GM21526 (cell line): ENCODE data around the gene GLP1R.

Source experiments
- ATAC-seq: cut with Tn5 transposase; IDR thresholded peaks from one replicate; pipeline ENCODE4 v1.9.1; 2021; ENCODE audit warnings: moderate library complexity; ENCODE audit not compliant: unreplicated experiment, low FRiP score

Gene GLP1R

DNA sequence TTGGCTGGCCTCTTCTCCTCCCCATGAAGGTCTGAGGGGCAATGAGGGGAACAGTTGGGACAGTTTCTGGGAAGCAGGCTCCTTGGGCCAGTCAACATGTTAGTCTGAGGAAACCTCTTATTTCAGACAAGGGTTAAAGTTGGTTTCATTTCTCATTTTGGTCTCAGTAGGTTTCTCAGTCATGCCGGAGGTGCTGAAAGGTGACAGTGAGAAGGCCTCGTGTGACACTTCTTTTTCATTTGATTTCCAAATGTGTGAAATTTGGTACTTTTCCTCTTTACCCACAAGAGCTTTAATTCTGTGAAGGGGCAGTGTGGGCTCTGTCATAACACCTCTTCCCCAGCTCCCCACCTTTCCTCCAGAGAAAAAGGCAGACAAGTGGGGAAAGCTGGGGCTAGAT, 7.5 kb upstream of the GLP1R start:
- no peak for ATAC-seq

DNA sequence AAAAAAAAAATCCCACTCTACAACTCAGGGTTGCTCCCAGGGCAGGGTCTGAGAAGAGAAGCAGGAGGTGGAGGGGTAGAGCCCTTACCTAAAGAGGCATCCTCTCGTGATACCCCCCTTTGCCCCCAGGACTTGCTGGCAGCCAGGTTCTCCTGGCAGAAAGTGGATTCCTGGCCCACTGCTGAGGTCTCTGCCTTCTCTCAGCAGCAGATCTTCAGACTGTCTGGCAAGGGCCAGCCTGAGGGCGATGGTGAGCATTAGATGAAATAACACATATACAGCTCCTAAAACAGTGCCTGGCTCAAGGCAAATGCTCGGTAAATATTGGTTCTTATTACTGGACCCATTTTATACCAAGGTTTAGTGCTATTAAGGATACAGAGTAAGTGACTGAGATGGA, 4.8 kb upstream of the GLP1R start:
- ATAC-seq, result no peak

DNA sequence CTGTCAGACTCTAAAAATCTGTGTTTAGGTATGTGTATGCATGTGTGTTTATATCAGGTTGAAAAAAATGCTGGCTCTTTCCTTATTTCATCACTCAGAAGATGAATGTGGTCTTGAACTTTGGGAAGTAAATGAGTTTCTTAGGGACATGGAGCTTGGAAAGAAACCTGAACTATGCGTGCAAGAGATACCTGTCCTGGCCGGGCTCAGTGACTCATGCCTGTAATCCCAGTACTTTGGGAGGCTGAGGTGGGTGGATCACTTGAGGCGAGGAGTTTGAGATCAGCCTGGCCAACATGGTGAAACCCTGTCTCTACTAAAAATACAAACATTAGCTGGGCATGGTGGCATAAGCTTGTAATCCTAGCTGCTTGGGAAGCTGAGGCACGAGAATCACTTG, 4.4 kb upstream of the GLP1R start:
- ATAC-seq, result no peak

DNA sequence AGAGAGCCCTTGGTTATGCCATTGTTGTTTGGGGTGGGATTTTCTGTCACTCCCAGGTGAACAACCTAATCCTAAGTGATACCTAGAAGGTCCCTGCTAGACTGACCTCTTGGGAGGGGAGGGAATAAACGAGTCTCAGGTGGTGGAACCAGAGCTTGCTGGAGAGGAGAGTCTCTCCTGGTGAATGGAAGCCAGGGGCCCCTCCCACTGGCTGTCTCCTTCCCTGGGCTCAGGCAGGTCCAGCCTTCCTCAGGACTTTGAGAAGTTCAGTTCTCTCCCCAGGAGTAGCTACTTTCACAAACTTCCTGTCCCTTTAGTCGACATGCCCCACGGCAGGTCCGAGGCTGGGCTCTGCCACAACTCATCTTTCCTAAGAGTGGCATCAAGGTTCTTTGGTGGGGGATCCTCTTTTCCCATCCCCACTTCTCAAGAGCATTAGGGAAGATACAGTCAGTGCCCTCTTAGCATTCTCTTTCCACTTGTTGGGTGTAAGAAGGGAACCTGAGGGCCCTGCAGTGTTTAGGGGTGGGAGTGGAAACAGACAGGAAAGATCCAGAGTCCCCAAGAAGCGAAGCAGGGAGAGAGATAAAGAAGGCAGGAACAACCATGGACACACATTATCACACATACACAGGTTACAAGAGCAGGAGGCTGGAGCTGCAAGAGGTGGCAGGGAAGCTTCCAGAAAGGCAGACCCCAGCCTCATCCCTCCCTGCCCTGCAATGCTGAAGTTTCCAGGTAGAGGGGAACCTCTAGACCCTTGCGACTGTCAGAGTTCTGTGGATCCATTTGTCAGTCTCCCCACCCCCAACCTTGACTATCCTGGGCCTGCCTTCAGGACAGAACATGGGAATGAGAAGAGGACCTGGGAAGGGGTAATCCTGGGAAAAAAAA, 900 bp upstream of the GLP1R start:
- ATAC-seq, result no peak

DNA sequence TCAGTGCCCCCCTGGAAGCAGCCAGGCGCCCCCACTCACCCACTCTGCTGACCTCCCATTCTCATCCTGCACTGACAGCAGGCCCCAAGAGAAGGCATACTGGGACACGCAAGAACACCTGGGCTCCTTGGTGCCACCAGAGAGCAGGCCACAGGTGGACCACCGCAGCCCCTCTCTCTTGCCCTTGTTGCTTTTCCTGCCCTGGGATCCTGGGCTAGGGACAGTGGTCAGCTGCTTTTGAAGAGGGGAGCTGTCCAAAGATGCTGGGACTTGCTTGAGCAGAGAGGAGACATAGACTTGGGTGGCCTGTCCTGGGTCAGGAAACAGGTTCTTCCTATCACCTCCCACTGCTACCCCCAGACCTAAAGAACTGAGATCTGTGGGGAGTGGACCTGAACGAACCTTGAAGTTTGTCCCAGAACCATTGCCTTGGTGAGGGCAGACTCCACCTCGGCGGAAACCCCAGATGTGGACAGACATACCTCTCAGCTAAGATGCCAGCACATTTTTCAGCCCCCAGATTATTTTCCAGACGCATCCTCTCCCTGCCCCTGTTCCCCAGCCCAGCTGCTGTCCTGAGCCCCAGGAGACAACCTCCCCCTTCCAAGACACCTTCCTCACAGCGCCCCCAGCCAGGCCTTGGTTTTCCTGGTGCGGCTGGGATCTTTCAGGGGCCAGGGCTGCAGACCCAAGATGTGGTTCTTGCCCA, 1.1 kb downstream of the GLP1R start:
- no peak for ATAC-seq

DNA sequence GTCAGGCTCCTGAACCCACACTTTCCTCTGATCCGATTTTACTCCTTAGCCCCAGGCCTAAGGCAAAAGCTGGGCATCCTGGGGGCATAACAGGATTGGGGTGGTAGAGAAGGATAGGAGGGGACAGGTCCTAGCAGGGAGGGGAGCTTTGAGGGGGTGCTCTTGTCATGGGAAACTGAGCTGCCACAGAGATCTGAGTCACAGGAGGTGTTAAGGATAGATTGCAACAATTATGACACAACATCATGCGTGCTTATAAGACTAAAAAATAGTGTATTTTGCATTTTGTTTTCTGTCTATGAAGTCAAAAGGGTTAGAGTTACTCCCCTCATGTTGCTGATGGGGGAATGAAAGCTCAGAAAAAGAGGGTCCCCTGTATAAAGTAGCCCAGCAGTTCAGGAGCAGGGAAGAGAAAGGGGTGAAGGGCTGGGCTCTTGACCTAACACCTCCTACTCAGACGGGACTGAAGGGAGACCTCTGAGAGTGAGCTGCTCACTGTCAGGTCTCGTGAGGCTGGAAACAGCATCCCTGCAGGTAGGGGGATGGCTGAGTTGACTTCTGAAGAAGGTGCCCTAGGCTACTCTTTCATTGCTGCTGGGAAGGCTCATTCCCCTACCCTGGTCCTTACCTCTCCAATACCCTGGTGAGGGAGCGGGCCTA, 2.0 kb downstream of the GLP1R start:
- no peak for ATAC-seq

DNA sequence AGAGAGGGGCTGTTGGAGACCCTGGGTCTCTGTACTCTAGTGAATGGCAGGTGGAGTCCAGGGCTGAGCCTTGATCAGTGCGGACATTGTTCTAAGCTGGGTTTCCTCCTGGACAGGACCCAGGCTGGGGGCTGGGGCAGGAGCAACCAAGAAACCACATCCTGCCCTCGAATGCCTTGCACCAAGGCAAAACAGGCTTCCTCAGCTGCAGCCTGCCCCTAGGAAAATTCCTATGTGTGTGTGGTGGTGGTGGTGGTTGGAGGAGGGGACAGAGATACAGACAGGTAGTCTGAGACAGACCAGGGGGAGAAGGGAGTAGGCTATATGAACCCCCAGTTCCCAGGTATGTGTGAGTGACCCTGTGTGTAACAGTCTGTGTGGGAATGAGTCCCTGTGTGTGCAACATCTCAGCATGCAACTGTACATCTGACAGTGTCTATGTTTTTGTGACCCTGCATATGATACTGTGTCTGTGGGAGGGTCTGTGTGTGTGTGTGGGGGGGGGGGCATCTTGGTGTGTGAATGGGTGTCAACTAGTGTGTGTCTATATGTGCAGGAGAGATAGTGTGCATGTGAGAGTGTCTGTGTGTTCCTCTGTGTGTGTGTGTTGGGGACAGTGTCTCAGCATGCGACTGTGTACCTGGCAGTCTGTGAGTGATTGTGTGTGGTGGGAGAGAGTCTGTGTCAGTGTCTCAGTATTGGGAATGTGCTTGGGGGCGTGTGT, 3.0 kb downstream of the GLP1R start:
- ATAC-seq, result no peak

DNA sequence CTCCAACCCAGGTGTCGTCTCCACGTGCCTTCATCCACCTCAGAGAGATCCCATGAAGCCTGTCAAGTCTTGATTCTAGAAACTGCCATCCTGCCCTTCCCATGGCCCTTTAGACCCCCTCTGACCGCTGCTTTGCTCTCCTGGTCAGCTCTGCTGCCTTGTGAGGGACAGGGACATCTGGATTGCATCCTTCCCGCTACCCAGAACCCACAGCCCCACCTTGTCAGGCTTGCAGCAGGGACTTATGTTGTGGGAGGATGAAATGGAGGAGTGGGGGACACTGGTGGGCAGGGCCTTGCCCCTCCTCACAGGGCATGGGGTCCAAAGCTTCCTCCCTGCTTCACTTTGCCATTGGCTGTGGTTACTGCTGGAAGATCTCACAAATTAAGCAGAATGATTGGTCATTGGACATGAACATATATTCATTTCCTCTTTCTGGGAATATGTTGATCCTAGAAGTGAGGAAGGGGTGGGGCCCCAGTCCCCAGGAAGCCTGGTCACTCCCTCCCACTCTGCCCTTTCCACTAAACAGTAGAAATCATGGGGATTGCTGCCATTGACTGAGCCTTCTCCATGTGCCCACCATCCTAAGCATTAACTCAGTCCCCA, 4.5 kb downstream of the GLP1R start:
- ATAC-seq, result no peak

DNA sequence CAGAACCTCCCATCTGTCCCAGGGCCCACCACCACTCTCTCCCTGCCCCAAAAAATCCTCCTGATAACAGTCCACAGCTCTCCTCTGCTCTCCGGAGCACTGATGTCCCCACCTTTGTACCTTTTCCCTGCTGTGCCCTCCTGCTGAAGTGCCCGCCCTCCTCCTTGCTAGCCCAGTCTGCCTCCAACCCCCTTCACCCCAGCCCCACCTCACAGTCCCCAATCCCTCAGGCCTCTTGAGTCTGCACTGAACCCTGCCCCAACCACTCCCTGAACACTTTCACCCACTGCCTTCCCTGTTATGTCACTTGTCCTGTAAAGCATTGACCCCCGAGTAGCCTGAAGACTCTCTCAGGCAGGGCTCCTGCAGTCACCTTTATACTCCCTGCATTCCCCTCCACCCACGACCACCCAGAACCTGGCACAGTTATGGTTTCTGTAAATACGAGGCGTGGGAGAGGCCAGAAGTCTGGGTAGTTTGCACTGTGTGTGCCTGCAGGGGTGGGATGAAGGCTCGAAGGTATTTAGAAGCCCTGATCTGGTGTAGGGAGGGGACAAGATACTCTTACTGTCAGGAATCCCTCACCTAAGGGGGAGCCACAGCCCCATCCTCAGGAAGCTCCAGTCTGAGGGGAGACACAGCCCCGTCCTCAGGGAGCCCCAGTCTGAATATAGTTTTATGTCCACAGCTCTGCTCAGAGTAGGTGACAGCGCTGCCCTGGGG, 5.4 kb downstream of the GLP1R start:
- ATAC-seq, result no peak

DNA sequence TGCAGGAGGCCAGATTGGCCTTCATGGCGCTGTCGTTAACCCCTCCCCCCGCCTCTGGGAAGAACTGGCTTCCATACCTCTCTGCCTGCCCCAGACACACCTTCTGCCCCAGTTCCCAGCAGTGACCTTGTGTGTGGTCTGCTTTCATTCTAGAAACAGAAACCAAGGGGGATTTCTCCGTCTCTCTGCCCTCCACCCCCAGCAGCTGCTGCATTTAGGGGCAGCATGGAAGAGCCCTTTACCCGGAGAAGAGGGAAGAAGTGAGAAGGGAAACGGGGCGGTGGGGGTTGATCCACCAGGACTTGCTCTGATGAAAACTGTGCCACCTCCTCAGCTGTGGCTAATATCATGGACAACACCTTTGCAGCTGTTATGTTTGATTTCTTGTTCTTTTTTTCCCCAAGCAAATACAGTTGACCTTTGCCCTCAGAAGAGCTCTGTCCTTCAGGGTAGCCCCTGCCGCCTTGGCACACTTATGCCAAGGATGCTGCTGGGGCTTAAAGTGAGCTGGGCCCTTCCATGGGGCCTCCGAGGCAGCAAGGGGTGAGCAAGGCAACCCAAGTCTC, 6.1 kb downstream of the GLP1R start:
- no peak for ATAC-seq

DNA sequence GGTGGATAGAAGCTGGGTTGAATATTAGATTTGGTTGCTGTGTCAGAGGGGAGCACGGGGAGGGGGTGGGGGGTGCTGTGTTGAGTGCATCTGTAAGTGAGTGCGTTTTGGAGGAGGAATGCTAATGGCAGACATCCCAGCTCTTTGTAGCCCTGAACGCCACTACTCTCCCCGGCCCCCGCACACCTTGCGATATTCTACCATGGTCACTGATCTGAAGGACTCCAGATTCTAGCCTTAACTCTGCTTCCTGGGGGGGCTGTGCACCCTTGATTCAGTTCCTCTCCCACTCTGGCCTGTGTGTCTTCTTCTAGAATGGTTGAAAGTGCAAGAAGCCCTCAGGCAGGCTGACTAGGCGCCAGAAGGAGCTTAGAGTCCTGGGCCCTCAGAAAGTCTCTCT, 7.1 kb downstream of the GLP1R start:
- ATAC-seq, result no peak

DNA sequence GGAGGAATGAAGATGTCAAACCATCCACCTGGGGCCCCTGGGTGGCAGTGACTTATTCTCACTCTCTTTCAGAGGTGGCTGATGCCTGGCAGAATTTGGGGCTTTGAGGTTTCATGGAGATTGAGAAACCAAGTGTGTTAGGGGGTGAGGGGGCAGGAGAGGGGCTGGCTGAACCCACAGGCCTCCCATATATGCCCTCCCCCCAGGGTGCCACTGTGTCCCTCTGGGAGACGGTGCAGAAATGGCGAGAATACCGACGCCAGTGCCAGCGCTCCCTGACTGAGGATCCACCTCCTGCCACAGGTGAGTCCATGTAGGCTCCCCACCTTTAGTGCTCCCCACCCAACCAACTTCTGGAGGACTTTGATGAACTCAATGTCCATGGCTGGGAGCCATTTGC, 7.6 kb downstream of the GLP1R start:
- no peak for ATAC-seq

DNA sequence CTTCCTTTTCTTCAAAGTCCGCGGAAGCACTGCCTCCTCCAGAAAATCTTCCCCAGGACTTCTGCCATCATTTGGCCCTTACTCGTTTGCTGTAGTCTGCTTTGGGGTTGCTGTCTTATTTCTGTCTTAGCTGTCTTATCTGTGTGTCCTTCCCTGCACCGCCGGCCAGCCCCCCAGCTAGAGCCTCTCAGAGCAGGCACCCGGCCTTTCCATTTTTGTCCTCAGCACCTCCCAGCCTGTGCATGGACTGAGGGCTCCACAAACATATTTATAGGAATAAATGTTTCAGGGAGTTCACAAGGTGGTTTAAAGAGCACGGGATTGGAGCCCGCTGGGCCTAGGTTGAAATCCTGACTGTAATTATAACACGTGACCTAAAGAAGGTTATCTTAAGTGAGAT, 8.1 kb downstream of the GLP1R start:
- ATAC-seq, result no peak

DNA sequence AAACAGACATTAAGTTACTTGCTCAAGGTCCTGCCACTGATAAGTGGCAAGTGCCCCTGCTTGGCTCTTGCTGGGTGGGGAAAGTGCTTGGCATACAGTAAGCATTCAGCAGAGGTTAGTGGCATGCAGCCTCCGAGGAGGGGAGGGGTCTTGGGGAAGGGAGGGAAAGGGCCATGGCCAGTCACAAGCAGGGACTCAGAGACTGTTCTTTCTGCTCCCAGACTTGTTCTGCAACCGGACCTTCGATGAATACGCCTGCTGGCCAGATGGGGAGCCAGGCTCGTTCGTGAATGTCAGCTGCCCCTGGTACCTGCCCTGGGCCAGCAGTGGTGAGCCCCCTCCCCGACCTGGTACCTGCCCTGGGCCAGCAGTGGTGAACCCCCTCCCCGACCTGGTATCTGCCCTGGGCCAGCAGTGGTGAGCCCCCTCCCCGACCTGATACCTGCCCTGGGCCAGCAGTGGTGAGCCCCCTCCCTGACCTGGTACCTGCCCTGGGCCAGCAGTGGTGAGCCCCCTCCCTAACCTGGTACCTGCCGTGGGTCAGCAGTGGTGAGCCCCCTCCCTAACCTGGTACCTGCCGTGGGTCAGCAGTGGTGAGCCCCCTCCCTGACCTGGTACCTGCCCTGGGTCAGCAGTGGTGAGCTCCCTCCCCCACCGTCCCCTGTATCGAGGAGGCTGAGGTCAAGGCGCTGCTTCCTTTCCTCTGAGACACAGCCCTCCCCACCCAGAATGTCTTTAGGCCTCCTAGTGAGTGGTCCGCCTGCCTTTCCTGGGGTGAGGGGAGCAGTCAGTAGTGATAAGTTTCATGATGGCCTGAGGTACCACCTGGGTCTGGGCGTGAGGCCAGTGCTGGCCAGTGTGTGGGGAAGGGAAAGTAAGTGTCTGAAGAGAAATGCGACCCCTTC, 8.9 kb downstream of the GLP1R start:
- ATAC-seq, result no peak

DNA sequence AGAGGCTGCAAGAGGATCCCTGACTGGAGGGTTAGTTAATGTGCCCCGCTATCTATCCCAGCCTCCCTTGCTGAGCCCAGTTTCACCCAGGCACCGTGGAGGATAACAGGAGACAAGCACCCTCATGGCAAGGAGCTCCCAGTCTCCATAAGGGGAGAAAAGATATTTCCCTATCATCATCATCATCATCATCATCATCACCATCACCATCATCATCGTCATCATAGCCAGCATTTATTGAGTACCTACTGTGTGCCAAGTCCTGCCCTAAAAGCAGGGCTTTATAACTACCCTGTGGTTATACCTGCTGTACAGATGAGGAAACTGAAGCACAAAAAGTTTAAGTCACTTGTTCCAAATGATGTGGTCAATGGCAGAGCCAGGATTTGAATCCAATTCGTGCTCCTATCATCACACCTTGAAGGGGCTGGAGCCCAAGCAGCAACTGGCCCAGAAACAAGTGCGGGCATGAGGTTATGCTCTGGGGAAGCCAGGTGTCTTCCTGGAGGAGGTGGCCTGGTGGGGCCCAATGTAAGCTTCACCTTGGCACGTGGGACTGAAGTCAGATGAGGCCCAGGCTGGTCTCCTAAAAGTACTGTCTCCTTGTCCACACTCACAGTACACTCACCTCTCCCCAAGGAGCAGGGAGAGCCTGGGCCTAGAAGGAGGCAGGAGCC, 10.0 kb downstream of the GLP1R start:
- no peak for ATAC-seq

DNA sequence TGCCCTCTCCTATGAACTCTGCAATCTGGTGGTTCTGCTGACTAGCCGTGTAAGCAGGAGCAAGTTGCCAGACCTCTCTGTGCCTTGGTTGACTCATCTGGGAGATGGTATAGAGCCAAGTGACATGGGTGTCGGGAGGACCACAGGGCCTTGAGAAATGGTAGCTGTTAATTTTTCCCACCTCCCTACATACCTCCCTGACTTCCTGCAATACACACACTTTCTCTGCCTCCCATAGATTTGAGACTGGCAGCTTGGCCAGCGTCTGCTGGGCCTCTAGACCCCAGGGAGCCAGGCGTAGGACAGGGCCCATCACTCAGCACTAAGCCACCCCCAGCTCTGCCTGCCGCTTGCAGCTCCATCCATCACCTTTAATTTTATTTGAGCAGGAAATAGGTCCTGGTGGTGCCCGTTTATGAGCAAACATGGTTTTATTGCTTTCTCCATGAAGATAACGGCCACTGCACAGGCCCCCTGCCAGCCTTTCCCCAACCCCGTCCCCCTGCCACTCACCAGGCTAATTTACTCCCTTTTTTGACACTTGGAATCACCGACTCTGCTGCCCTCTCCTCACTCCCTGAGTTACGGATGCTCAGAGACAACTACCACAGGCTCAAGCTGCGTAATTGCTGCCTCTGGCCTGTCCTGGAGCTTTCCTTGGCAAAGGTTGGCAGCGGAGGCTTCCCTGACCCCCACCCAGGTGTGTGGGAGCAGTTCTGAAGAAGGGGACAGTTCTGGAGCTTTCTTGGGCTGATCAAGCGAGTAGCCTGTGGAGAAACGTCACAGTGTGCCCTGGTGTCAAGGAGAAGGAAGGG, 11.1 kb downstream of the GLP1R start:
- ATAC-seq, result no peak
